ENCODE results near the gene SLC39A7.
"Not testable (repeated sequence)": the region's sequence is repeated elsewhere in the genome, so short reads cannot be mapped to it uniquely, and the experiment has no call there.

Gene SLC39A7

GRCh38 chr6:33217246-33217645 is 16.6 kb downstream of the SLC39A7 start:
- TF ChIP-seq ARNTL (CRISPR knock-in tag; IDR thresholded peaks at IDR 0.05; ENCODE audit: borderline replicate concordance, low read depth) = no peak
- no peak for ATAC-seq

- ATAC-seq = no peak
Observed at GRCh38 chr6:33217681-33218080, 17.0 kb downstream of the SLC39A7 start.

GRCh38 chr6:33226503-33227120 is 25.9 kb downstream of the SLC39A7 start:
- ATAC-seq = not testable (repeated sequence)

More at GRCh38 chr6:33217681-33218080, 17.0 kb downstream of the SLC39A7 start:
- TF ChIP-seq RARB (CRISPR knock-in tag; IDR thresholded peaks at IDR 0.05) = no peak
- TF ChIP-seq ESRRG (CRISPR knock-in tag; IDR thresholded peaks at IDR 0.05) = no peak
- TF ChIP-seq ZNF70 (CRISPR knock-in tag; IDR thresholded peaks at IDR 0.05) = no peak
- TF ChIP-seq ZFP30 (CRISPR knock-in tag; IDR thresholded peaks at IDR 0.05) = no peak
- TF ChIP-seq OSR1 (CRISPR knock-in tag; IDR thresholded peaks at IDR 0.05) = no peak
- TF ChIP-seq PATZ1 (CRISPR knock-in tag; IDR thresholded peaks at IDR 0.05; ENCODE audit: borderline replicate concordance) = no peak
- TF ChIP-seq GLIS3 (CRISPR knock-in tag; IDR thresholded peaks at IDR 0.05) = no peak
- no peak for TF ChIP-seq CREB5 (CRISPR knock-in tag; IDR thresholded peaks at IDR 0.05; ENCODE audit: low read depth)
- TF ChIP-seq CSDC2 (CRISPR knock-in tag; IDR thresholded peaks at IDR 0.05) = no peak
- TF ChIP-seq BACH2 (CRISPR knock-in tag; IDR thresholded peaks at IDR 0.05; ENCODE audit: borderline replicate concordance) = no peak

GRCh38 chr6:33235221-33235634 is 34.6 kb downstream of the SLC39A7 start:
- TF ChIP-seq POU6F1 (CRISPR knock-in tag; IDR thresholded peaks at IDR 0.05; ENCODE audit: borderline replicate concordance, low read depth) (no peak), ZC3H10 (CRISPR knock-in tag; IDR thresholded peaks at IDR 0.05) (no peak), TSHZ2 (CRISPR knock-in tag; IDR thresholded peaks at IDR 0.05) (no peak), ISL1 (CRISPR knock-in tag; IDR thresholded peaks at IDR 0.05) (no peak), RARB (CRISPR knock-in tag; IDR thresholded peaks at IDR 0.05) (no peak)
- no peak; the same call in 1 of the 3 replicates for ATAC-seq

- TF ChIP-seq PPARA (CRISPR knock-in tag; IDR thresholded peaks at IDR 0.05; ENCODE audit: borderline replicate concordance) (no peak), OSR1 (CRISPR knock-in tag; IDR thresholded peaks at IDR 0.05) (no peak), ZNF8 (CRISPR knock-in tag; IDR thresholded peaks at IDR 0.05) (no peak), TCF4 (CRISPR knock-in tag; IDR thresholded peaks at IDR 0.05; ENCODE audit: borderline replicate concordance) (no peak), SNAI2 (CRISPR knock-in tag; IDR thresholded peaks at IDR 0.05) (no peak), GLIS3 (CRISPR knock-in tag; IDR thresholded peaks at IDR 0.05) (no peak), CREB5 (CRISPR knock-in tag; IDR thresholded peaks at IDR 0.05; ENCODE audit: low read depth) (no peak), ZFP3 (CRISPR knock-in tag; IDR thresholded peaks at IDR 0.05) (no peak), CSDC2 (CRISPR knock-in tag; IDR thresholded peaks at IDR 0.05) (no peak), CSRNP3 (CRISPR knock-in tag; IDR thresholded peaks at IDR 0.05) (no peak), RARB (CRISPR knock-in tag; IDR thresholded peaks at IDR 0.05) (no peak)
- ATAC-seq = no peak
Observed at GRCh38 chr6:33236328-33236727, 35.7 kb downstream of the SLC39A7 start.
